HEK293T (cell line): ENCODE data around the gene NIFK.

Source experiments
- BHLHE40 ChIP-seq: fragments of 450-650 bp; IDR thresholded peaks from 2 replicates; pipeline ENCODE4 v1.6.1; 2016; ENCODE audit warnings: mild to moderate bottlenecking, moderate library complexity, borderline replicate concordance
- FOXM1 ChIP-seq: fragments of 450-650 bp; IDR thresholded peaks from 2 replicates; pipeline ENCODE4 v1.6.1; 2017; ENCODE audit warnings: mild to moderate bottlenecking, borderline replicate concordance
- LEF1 ChIP-seq: fragments of 450-650 bp; IDR thresholded peaks from 2 replicates; pipeline ENCODE4 v1.6.1; 2017; ENCODE audit warnings: mild to moderate bottlenecking, borderline replicate concordance
- SP1 ChIP-seq: fragments of 450-650 bp; IDR thresholded peaks from 2 replicates; pipeline ENCODE4 v1.6.1; 2017

GRCh38 chr2:121677855-121678254 lies 58.8 kb downstream of the NIFK start:
- TF ChIP-seq BHLHE40 (no peak), FOXM1 (no peak), LEF1 (no peak), SP1 (no peak)
